SU-DHL-6 (cell line): Measurements from ENCODE around the gene DEAF1.

Experiments
- CTCF ChIP-seq: fragments of 200-600 bp; sonication (generic); IDR thresholded peaks from one replicate; pipeline ENCODE4 v1.5.1; 2017; ENCODE audit warnings: antibody characterized with exemption, mild to moderate bottlenecking, low read length, moderate library complexity; ENCODE audit not compliant: insufficient read depth, poor library complexity, severe bottlenecking
- EZH2phosphoT487 ChIP-seq: fragments of 200-600 bp; sonication (generic), shearing (Covaris generic); conservative IDR thresholded peaks from 2 replicates; pipeline ENCODE4 v1.6.1; 2018; ENCODE audit warnings: mild to moderate bottlenecking, antibody characterized with exemption, low read length, moderate library complexity, mixed read lengths

GRCh38 chr11:624705-625635, 70.1 kb downstream of the DEAF1 start, which contains the start of gene CDHR5:
- TF ChIP-seq CTCF (no peak), EZH2phosphoT487 (no peak)
